ENCODE results near the gene C1orf53.

The C1orf53 gene

GRCh38 chr1:197908716-197909220 lies 6.3 kb downstream of the C1orf53 start:
- DNase-seq: no peak

GRCh38 chr1:197909384-197909783 lies 7.0 kb downstream of the C1orf53 start:
- DNase-seq: no peak

- DNase-seq: no peak
These were observed 7.9 kb downstream of the C1orf53 start for GRCh38 chr1:197910120-197910991.

- DNase-seq: no peak
These were observed 8.9 kb downstream of the C1orf53 start for GRCh38 chr1:197911111-197911856.

- DNase-seq: no peak
These were observed 9.6 kb downstream of the C1orf53 start for GRCh38 chr1:197911857-197912696.

- DNase-seq: no peak
These were observed 10.5 kb downstream of the C1orf53 start for GRCh38 chr1:197912739-197913494.

GRCh38 chr1:197913495-197914276 lies 11.3 kb downstream of the C1orf53 start:
- DNase-seq: no peak

- DNase-seq: no peak
These were observed 12.1 kb downstream of the C1orf53 start for GRCh38 chr1:197914510-197914909.

GRCh38 chr1:197915260-197915861 lies 12.9 kb downstream of the C1orf53 start:
- no peak for DNase-seq

- DNase-seq: no peak
These were observed 13.6 kb downstream of the C1orf53 start for GRCh38 chr1:197915862-197916499.

GRCh38 chr1:197916500-197916983 lies 14.1 kb downstream of the C1orf53 start:
- no peak for DNase-seq

GRCh38 chr1:197917805-197918651 lies 15.6 kb downstream of the C1orf53 start:
- no peak for DNase-seq

GRCh38 chr1:197918807-197919345 lies 16.4 kb downstream of the C1orf53 start:
- no peak for DNase-seq

- no peak for DNase-seq
These were observed 17.1 kb downstream of the C1orf53 start for GRCh38 chr1:197919346-197920066.

- no peak for DNase-seq
These were observed 17.6 kb downstream of the C1orf53 start for GRCh38 chr1:197920067-197920396.

- DNase-seq: no peak
These were observed 18.1 kb downstream of the C1orf53 start for GRCh38 chr1:197920414-197921117.

- DNase-seq: no peak
These were observed 19.0 kb downstream of the C1orf53 start for GRCh38 chr1:197921235-197922069.

Data from activated CD4-positive, alpha-beta T cell treated with anti-CD3 and anti-CD28 coated beads, Interleukin-2, amount 50 U/mL, for 16 hours (primary cell).